ENCODE results near the gene KCTD17.

The KCTD17 gene

GRCh38 chr22:37043828-37044538 lies 7.6 kb upstream of the KCTD17 start:
- Histone ChIP-seq H3K9ac (ENCODE audit: low read depth, low read length) (no peak overlapping the region), H3K9me3 (ENCODE audit: control insufficient read depth, insufficient read depth, low read length) (no peaks in the 10 kb centered on the region), H3K36me3 (ENCODE audit: insufficient read depth, low read length) (no peaks in the 10 kb centered on the region), H3K4me1 (ENCODE audit: insufficient read depth, low read length) (peaks cover 21% of the 10 kb centered on the region)

GRCh38 chr22:37044634-37045625 lies 6.6 kb upstream of the KCTD17 start:
- Histone ChIP-seq H3K36me3 (ENCODE audit: insufficient read depth, low read length) (no peaks in the 10 kb centered on the region), H3K9ac (ENCODE audit: low read depth, low read length) (no peak overlapping the region), H3K4me1 (ENCODE audit: insufficient read depth, low read length) (peaks cover 21% of the 10 kb centered on the region), H3K9me3 (ENCODE audit: control insufficient read depth, insufficient read depth, low read length) (no peaks in the 10 kb centered on the region)

- H3K9me3 ChIP-seq (ENCODE audit: control insufficient read depth, insufficient read depth, low read length) = no peaks in the 10 kb centered on the region
- no peak overlapping the region for H3K9ac ChIP-seq (ENCODE audit: low read depth, low read length)
- peaks cover 15% of the 10 kb centered on the region for H3K4me1 ChIP-seq (ENCODE audit: insufficient read depth, low read length)
These were observed 5.6 kb upstream of the KCTD17 start for GRCh38 chr22:37045958-37046357.

GRCh38 chr22:37046589-37046988 lies 5.0 kb upstream of the KCTD17 start:
- H3K4me1 ChIP-seq (ENCODE audit: insufficient read depth, low read length) = peaks cover 9% of the 10 kb centered on the region
- H3K9me3 ChIP-seq (ENCODE audit: control insufficient read depth, insufficient read depth, low read length) = no peaks in the 10 kb centered on the region

More at GRCh38 chr22:37045958-37046357, 5.6 kb upstream of the KCTD17 start:
- no peaks in the 10 kb centered on the region for H3K36me3 ChIP-seq (ENCODE audit: insufficient read depth, low read length)

GRCh38 chr22:37047006-37047405 lies 4.5 kb upstream of the KCTD17 start:
- peaks cover 7% of the 10 kb centered on the region; the same call in 1 of the 2 replicates for H3K4me1 ChIP-seq (ENCODE audit: insufficient read depth, low read length)
- no peaks in the 10 kb centered on the region for H3K36me3 ChIP-seq (ENCODE audit: insufficient read depth, low read length)
- H3K9ac ChIP-seq (ENCODE audit: low read depth, low read length) = no peak overlapping the region
- H3K9me3 ChIP-seq (ENCODE audit: control insufficient read depth, insufficient read depth, low read length) = no peaks in the 10 kb centered on the region

More at GRCh38 chr22:37046589-37046988, 5.0 kb upstream of the KCTD17 start:
- H3K36me3 ChIP-seq (ENCODE audit: insufficient read depth, low read length) = no peaks in the 10 kb centered on the region
- no peak overlapping the region for H3K9ac ChIP-seq (ENCODE audit: low read depth, low read length)

- H3K4me1 ChIP-seq (ENCODE audit: insufficient read depth, low read length) = peaks cover 7% of the 10 kb centered on the region; the same call in 1 of the 2 replicates
- no peak overlapping the region for H3K9ac ChIP-seq (ENCODE audit: low read depth, low read length)
- H3K9me3 ChIP-seq (ENCODE audit: control insufficient read depth, insufficient read depth, low read length) = no peaks in the 10 kb centered on the region
- no peaks in the 10 kb centered on the region for H3K36me3 ChIP-seq (ENCODE audit: insufficient read depth, low read length)
These were observed 3.4 kb upstream of the KCTD17 start for GRCh38 chr22:37048133-37048532.

- no peaks in the 10 kb centered on the region for H3K36me3 ChIP-seq (ENCODE audit: insufficient read depth, low read length)
- H3K9ac ChIP-seq (ENCODE audit: low read depth, low read length) = no peak overlapping the region
- 0 out of 2 replicates have a peak, but pooled peaks cover 2% of the 10 kb centered on the region for H3K4me1 ChIP-seq (ENCODE audit: insufficient read depth, low read length)
- no peaks in the 10 kb centered on the region for H3K9me3 ChIP-seq (ENCODE audit: control insufficient read depth, insufficient read depth, low read length)
These were observed 2.3 kb upstream of the KCTD17 start for GRCh38 chr22:37049224-37049623.

- Histone ChIP-seq H3K4me1 (ENCODE audit: insufficient read depth, low read length) (no peaks in the 10 kb centered on the region), H3K36me3 (ENCODE audit: insufficient read depth, low read length) (no peaks in the 10 kb centered on the region), H3K9me3 (ENCODE audit: control insufficient read depth, insufficient read depth, low read length) (no peaks in the 10 kb centered on the region), H3K9ac (ENCODE audit: low read depth, low read length) (no peak overlapping the region; the same call in 1 of the 2 replicates)
These were observed 629 bp upstream of the KCTD17 start for GRCh38 chr22:37050913-37051312.

- no peaks in the 10 kb centered on the region for H3K9me3 ChIP-seq (ENCODE audit: control insufficient read depth, insufficient read depth, low read length)
- no peaks in the 10 kb centered on the region for H3K36me3 ChIP-seq (ENCODE audit: insufficient read depth, low read length)
- H3K4me1 ChIP-seq (ENCODE audit: insufficient read depth, low read length) = no peaks in the 10 kb centered on the region
- peak overlapping the region; percentile 74; the same call in 1 of the 2 replicates for H3K9ac ChIP-seq (ENCODE audit: low read depth, low read length)
These were observed 1.1 kb downstream of the KCTD17 start for GRCh38 chr22:37052386-37053309.

GRCh38 chr22:37053310-37054055 lies 1.9 kb downstream of the KCTD17 start:
- no peaks in the 10 kb centered on the region for H3K36me3 ChIP-seq (ENCODE audit: insufficient read depth, low read length)
- no peaks in the 10 kb centered on the region for H3K9me3 ChIP-seq (ENCODE audit: control insufficient read depth, insufficient read depth, low read length)
- no peak overlapping the region for H3K9ac ChIP-seq (ENCODE audit: low read depth, low read length)
- H3K4me1 ChIP-seq (ENCODE audit: insufficient read depth, low read length) = no peaks in the 10 kb centered on the region

GRCh38 chr22:37054056-37054395 lies 2.5 kb downstream of the KCTD17 start:
- H3K4me1 ChIP-seq (ENCODE audit: insufficient read depth, low read length) = no peaks in the 10 kb centered on the region
- H3K36me3 ChIP-seq (ENCODE audit: insufficient read depth, low read length) = no peaks in the 10 kb centered on the region
- no peaks in the 10 kb centered on the region for H3K9me3 ChIP-seq (ENCODE audit: control insufficient read depth, insufficient read depth, low read length)
- no peak overlapping the region for H3K9ac ChIP-seq (ENCODE audit: low read depth, low read length)

- H3K9me3 ChIP-seq (ENCODE audit: control insufficient read depth, insufficient read depth, low read length) = no peaks in the 10 kb centered on the region
- no peaks in the 10 kb centered on the region for H3K4me1 ChIP-seq (ENCODE audit: insufficient read depth, low read length)
- H3K9ac ChIP-seq (ENCODE audit: low read depth, low read length) = no peak overlapping the region
- H3K36me3 ChIP-seq (ENCODE audit: insufficient read depth, low read length) = no peaks in the 10 kb centered on the region
These were observed 3.2 kb downstream of the KCTD17 start for GRCh38 chr22:37054600-37055365.

GRCh38 chr22:37056246-37056645 lies 4.7 kb downstream of the KCTD17 start:
- H3K36me3 ChIP-seq (ENCODE audit: insufficient read depth, low read length) = no peaks in the 10 kb centered on the region
- H3K9me3 ChIP-seq (ENCODE audit: control insufficient read depth, insufficient read depth, low read length) = no peaks in the 10 kb centered on the region
- no peaks in the 10 kb centered on the region; the same call in 1 of the 2 replicates for H3K4me1 ChIP-seq (ENCODE audit: insufficient read depth, low read length)
- H3K9ac ChIP-seq (ENCODE audit: low read depth, low read length) = no peak overlapping the region

Measured in ES-I3 (cell line).